HUDEP-2 (cell line): ENCODE measurements around the gene ATP6V0C.
"Not testable (repeated sequence)": the region's sequence is repeated elsewhere in the genome, so short reads cannot be mapped to it uniquely, and the experiment has no call there.

ENCODE experiments used
- DNase-seq, 76 experiments: peaks; one replicate each; lab custom pipeline; 2025; ENCODE audit not compliant: unreplicated experiment in 76 of 76; lab: John Stamatoyannopoulos, UW

ATP6V0C gene

DNA sequence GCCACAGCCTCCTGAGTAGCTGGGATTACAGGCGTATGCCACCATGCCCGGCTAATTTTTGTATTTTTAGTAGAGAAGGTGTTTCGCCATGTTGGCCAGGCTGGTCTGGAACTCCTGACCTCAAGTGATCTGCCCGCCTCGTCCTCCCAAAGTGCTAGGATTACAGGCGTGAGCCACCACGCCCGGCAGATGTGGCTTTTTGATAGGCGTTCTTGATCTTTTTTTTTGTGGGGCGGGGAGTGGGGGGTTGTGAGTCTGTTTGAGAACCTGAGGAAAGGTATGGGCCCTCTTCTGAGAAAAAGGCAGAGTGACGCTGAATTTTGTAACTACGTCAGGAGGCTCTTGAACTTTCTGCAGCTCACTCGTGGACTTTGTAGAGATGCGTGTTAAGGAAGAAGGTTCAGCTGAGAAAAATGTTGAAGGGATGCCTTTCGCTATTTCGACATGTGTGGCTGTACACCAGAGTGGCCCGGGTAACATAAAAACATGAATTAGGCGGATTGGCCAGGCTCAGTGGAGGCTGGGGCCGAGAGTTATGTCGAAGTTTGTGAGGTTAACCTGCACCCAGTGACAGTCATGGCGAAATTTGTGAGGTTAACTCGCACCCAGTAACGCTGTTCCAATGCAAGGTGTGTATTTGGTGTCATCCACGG, 25.6 kb downstream of the ATP6V0C start:
- peak in 10 of 76 experiments; percentile 9 to 24 (median 16) for DNase-seq

DNA sequence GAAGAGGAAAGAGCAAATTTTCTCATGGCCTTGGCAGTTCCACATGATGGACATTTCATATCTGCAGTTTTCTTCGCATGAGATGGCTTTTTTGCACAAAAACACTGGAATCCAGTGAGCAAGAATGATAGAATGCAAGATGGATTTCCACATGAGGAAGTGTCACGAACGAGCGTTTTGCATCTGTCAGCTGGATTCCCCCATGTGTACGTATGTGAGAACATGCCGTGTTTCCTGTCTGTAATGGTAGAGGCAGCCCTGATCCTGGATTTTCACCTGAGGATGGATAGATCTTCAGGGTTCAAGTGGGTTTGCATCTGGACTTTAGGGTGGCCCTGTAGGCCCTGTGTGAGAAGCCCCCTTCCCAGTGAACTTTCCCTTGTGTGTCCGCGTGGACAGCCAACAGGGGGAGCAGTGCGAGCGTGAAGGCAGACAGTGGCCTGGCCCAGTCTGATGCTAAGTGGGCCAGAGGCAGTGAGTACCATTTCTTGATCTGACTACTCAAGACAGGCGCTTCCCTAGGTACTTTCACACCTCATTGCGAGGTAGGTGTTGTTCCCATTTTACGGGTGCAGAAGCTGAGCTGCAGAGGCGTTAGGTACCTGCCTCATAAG, 26.2 kb downstream of the ATP6V0C start:
- peak in 10 of 76 experiments; percentile 9 to 28 (median 14) for DNase-seq

DNA sequence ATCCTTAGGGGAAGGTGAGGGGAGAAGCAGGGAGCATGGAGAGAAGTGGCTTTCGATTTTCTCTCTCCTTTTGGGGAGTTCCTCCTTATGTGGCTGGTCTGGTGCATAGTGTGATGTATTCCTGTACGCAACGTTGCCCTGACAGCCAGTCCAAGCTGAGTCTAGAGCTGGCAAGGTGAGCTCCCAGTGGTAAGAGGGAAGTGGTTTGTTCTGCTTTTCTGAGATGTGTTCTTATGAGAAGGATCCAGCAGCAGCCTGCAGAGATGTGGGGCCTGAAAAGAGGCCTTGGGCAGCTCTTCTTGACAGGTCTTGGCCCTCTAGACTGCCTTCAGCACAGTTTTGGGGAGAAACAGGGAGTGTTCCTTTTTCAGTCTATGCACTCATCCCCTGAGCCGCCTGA, 27.2 kb downstream of the ATP6V0C start:
- DNase-seq = not testable (repeated sequence)

DNA sequence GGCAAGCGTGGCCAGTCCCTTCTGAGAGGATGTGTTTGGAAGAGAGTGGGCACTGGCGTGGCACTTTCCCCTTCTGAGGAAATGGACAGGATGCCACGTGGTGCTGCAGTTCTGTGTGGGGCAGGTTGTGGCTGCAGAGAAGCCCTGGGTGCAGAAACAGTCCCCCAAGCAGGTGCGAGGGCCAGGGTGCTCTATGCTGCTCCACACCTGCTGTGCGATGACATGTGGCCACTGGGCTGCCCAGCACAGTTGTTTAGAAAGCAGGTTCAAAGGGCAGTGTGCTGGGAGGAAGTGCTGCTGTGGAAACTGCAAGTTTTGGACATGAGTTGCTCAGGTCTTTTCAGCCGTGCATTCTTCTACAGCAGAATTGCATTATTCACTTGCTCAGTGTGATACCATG, 27.7 kb downstream of the ATP6V0C start:
- DNase-seq = not testable (repeated sequence)

- not testable (repeated sequence) for DNase-seq
These were observed 30.0 kb downstream of the ATP6V0C start for GRCh38 chr16:2543771-2544170.

DNA sequence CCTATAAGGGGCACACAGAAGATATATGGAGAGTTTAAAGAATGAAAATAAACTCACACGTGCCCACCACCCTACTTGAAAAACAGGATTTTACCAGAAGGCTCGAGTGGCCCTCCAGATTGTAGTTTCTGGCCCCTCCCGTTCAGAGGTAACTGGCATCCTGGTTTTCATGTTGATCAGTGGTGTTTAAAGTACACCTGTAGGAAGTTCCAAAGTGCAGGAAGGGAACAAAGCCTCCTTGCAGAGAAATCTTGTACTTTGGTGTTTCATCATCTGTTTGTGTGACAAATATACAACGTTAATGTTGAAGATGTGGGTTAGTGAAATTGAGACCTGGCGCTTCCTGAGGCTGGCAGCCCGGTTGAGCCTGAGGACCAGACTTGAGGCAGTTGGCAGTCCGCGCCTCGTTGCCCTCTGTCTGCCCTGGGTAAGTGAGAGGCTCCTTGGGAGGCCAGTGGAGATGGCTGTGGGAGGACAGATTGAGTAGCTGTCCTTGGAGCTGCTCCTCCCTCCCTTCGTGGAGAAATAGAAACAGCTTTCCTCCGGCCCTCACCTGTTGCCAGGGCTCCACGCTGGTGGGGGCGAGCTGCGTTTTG, 36.6 kb downstream of the ATP6V0C start:
- DNase-seq = not testable (repeated sequence)

- DNase-seq = not testable (repeated sequence)
These were observed 37.7 kb downstream of the ATP6V0C start for GRCh38 chr16:2551420-2551889.

DNA sequence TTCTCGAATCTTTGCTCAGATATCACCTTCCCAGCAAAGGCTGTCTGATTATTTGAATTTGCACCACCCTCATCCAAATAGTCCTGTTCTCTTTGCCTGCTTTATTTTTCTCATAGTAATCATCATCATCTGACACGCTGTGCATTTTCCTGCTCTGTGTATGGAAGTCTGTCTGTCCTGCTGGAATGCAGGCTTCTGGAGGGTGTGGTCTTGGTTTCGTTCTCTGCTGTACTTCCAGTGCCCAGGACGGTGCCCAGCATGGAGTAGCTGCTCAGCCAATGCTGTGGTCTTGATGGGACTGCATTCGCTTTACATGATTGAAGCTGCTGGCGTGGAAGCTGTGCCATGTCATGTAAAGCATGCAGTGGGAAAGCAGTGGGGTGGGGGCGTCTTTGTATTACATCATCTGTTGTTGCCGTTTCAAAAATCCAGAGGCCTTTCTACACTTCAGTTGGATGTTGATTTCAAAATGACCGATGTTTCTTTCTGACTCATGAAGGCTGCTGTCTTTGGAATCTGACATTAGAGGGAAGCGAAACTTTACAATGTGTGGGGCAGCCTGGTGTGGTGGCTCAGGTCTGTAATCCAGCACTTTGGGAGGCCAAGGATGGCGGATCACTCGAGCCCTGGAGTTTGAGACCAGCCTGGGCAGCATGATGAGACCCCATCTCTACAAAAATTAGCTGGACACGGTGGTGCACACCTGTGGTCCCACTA, 41.1 kb downstream of the ATP6V0C start:
- DNase-seq = not testable (repeated sequence)

DNA sequence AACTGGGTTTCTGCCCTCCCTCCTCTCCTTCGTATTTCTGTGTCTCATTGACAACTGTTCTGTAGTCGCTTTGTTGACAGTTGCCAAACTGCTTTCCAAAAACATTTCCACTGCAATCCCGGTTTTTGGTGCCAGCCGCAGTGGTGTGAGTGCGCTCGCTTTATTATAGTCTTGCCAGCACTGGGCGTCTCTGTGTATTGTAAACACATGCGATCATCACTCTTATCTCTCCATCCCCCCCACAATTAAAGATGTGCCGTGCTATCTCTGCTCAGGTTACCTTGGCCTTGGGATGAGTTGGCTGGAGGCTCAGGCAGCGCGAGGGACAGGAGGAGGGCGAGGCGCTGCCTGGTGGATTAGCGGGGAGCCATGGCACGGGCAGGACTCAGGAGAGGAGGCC, 43.4 kb downstream of the ATP6V0C start:
- DNase-seq = not testable (repeated sequence)

GRCh38 chr16:2560131-2560797, 46.5 kb downstream of the ATP6V0C start:
- DNase-seq = not testable (repeated sequence)

DNA sequence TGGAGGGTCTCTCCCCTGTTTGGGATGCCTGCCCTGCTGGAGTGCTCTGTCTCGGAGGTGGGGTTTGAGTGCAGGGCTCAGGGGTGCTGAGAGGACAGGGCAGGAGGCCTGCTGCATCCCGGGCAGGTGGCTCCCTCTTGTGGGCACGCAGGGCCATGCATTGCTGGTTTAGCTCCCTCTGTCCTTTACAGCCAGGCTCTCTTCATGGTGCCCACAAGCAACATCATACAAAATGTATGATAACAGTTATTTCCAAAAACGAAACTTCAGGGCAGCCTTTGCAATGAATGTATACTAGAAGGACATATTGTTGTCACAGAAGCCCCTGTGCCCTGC, 47.0 kb downstream of the ATP6V0C start:
- DNase-seq = not testable (repeated sequence)

GRCh38 chr16:2567506-2567905, 53.8 kb downstream of the ATP6V0C start:
- not testable (repeated sequence) for DNase-seq

DNA sequence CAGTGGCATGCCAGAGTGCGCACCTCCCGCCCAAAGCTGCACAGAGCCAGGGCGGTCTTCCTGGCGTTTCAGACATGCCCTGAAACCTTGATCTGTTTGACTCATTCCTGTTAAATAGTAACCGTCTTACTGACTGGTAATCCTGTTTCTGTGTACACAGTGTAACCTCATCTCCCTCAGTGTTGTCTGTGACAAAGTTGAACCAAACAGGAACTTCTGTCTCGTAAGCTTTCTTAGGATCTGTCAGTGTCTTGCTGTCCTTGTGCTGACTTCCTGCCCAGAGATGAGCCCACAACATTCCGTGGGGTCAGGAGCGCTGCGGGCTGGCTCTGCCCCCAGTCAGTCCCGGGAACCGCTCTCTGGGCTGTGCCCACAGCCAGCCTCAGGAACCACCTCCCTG, 54.8 kb downstream of the ATP6V0C start:
- DNase-seq = not testable (repeated sequence)
